ENCODE measurements around the gene TRIM52. TPM values are rescaled to one million over a fixed set of nuclear protein-coding genes. Genes with fewer than 3 reads are reported as not detected.
"Not testable (repeated sequence)": the region's sequence is repeated elsewhere in the genome, so short reads cannot be mapped to it uniquely, and the experiment has no call there.

Gene TRIM52
- polyA plus RNA-seq, 1 of the 3 experiments (the other 2 are of a cell fraction): 6.4 TPM

GRCh38 chr5:181282874-181283273, 21.9 kb upstream of the TRIM52 start:
- 91% methylated on average over 4 of the region's 7 CpGs for WGBS (ENCODE audit: low lambda C conversion rate)
- Histone ChIP-seq H3K4me3 (ENCODE audit: low read depth in 2 of 2, low read length in 1 of 2) (no peak overlapping the region), H3K9ac (no peak overlapping the region), H3K4me2 (no peak overlapping the region), H4K20me1 (ENCODE audit: insufficient read depth) (peaks cover 49% of the 10 kb centered on the region), H3K9me2 (no peaks in the 10 kb centered on the region), H2AFZ (ENCODE audit: low read depth) (no peak overlapping the region), H3K27ac (ENCODE audit: low read depth in 2 of 2, low read length in 1 of 2) (no peak overlapping the region), H3K36me3 (replicated peaks in 1 of 2; ENCODE audit: control insufficient read depth in 1 of 2, insufficient read depth in 2 of 2, low read length in 1 of 2) (peaks cover 10 to 18% of the 10 kb centered on the region in 2 experiments), H3K9me3 (no peaks in the 10 kb centered on the region), H3K27me3 (ENCODE audit: insufficient read depth) (no peaks in the 10 kb centered on the region), H3F3A (replicated peaks; ENCODE audit: insufficient read depth) (peaks cover 14% of the 10 kb centered on the region), H3K79me2 (ENCODE audit: insufficient read depth) (peaks cover 46% of the 10 kb centered on the region), H3K4me1 (ENCODE audit: control insufficient read depth in 1 of 2, insufficient read depth in 2 of 2, low read depth in 1 of 2, low read length in 1 of 2) (peaks cover 0 to 9% of the 10 kb centered on the region in 2 experiments; a peak in 1 of 4 replicates)
- ChIA-PET POLR2A (no interaction called here), CTCF (interaction anchor here (0.8 kb wide), 1 partner anchor 91 kb away, joined by 3 read pairs; no protein-coding TSS in a partner anchor)
- DNase-seq: no peak
- TF ChIP-seq NFIC (IDR thresholded peaks at IDR 0.05; ENCODE audit: borderline replicate concordance) (no peak), MXI1 (IDR thresholded peaks at IDR 0.05; ENCODE audit: low read depth, low read length) (no peak), RAD21 (IDR thresholded peaks at IDR 0.05; ENCODE audit: low read length) (no peak), YY1 (IDR thresholded peaks at IDR 0.05; ENCODE audit: low read depth) (no peak), FOXJ3 (CRISPR knock-in tag; IDR thresholded peaks at IDR 0.05) (no peak), MAX (IDR thresholded peaks at IDR 0.05; ENCODE audit: low read depth) (no peak), PBX3 (IDR thresholded peaks at IDR 0.05) (no peak), JUND (IDR thresholded peaks at IDR 0.05) (no peak)

GRCh38 chr5:181282415-181282814, 21.5 kb upstream of the TRIM52 start:
- H3K27me3 ChIP-seq (ENCODE audit: insufficient read depth); CTCF ChIA-PET; H3K9me2 ChIP-seq; H3K9me3 ChIP-seq; DNase-seq; H3K27ac ChIP-seq (ENCODE audit: low read depth in 2 of 2, low read length in 1 of 2); H2AFZ ChIP-seq (ENCODE audit: low read depth); H3K9ac ChIP-seq; H3K4me1 ChIP-seq (ENCODE audit: control insufficient read depth in 1 of 2, insufficient read depth in 2 of 2, low read depth in 1 of 2, low read length in 1 of 2): not testable (repeated sequence)
- H3F3A ChIP-seq (replicated peaks; ENCODE audit: insufficient read depth): peaks cover 14% of the 10 kb centered on the region
- H3K4me3 ChIP-seq (ENCODE audit: low read depth in 2 of 2, low read length in 1 of 2): peak overlapping the region in 1 of 2 experiments; percentile 82; a peak in 2 of 4 replicates
- 67% methylated on average over 13 of the region's 16 CpGs for WGBS (ENCODE audit: low lambda C conversion rate)
- H3K79me2 ChIP-seq (ENCODE audit: insufficient read depth): peaks cover 42% of the 10 kb centered on the region
- peaks cover 44% of the 10 kb centered on the region for H4K20me1 ChIP-seq (ENCODE audit: insufficient read depth)
- peaks cover 7 to 15% of the 10 kb centered on the region in 2 experiments for H3K36me3 ChIP-seq (replicated peaks in 1 of 2; ENCODE audit: control insufficient read depth in 1 of 2, insufficient read depth in 2 of 2, low read length in 1 of 2)
- POLR2A ChIA-PET: interaction anchor here (1.3 kb wide), 1 partner anchor 48 kb away, joined by 6 read pairs; no protein-coding TSS in a partner anchor
- H3K4me2 ChIP-seq: 0 out of 2 replicates have a peak overlapping the region, but pooled peaks have one; percentile 96

- ChIA-PET POLR2A (interaction anchor here (0.7 to 2.1 kb wide), 7 partner anchors 20 to 58 kb away, joined by 3 to 20 read pairs (median 5); partner anchors contain the start of gene RACK1), CTCF (interaction anchor here (0.8 to 1.8 kb wide), 3 partner anchors 21 to 97 kb away, joined by 3 to 7 read pairs (median 3); partner anchors contain the start of gene TRIM52)
- peaks cover 37% of the 10 kb centered on the region for H3K79me2 ChIP-seq (ENCODE audit: insufficient read depth)
- peaks cover 14% of the 10 kb centered on the region for H3F3A ChIP-seq (replicated peaks; ENCODE audit: insufficient read depth)
- H2AFZ ChIP-seq (ENCODE audit: low read depth): no peak overlapping the region
- peak overlapping the region; percentile 96 for H3K4me2 ChIP-seq
- H4K20me1 ChIP-seq (ENCODE audit: insufficient read depth): peaks cover 40% of the 10 kb centered on the region
- H3K9ac ChIP-seq: peak overlapping the region; percentile 92; the same call in 1 of the 2 replicates
- peaks cover 0 to 9% of the 10 kb centered on the region in 2 experiments; a peak in 1 of 4 replicates for H3K4me1 ChIP-seq (ENCODE audit: control insufficient read depth in 1 of 2, insufficient read depth in 2 of 2, low read depth in 1 of 2, low read length in 1 of 2)
- no peaks in the 10 kb centered on the region for H3K27me3 ChIP-seq (ENCODE audit: insufficient read depth)
- H3K9me3 ChIP-seq: no peaks in the 10 kb centered on the region
- H3K36me3 ChIP-seq (replicated peaks in 1 of 2; ENCODE audit: control insufficient read depth in 1 of 2, insufficient read depth in 2 of 2, low read length in 1 of 2): peaks cover 7 to 11% of the 10 kb centered on the region in 2 experiments
- peak overlapping the region; percentile 60 to 82 for H3K4me3 ChIP-seq (ENCODE audit: low read depth in 2 of 2, low read length in 1 of 2)
- peak overlapping the region in 1 of 2 experiments; percentile 97; a peak in 2 of 4 replicates for H3K27ac ChIP-seq (ENCODE audit: low read depth in 2 of 2, low read length in 1 of 2)
- DNase-seq: no peak
- WGBS (ENCODE audit: low lambda C conversion rate): 10% methylated on average over 15 of the region's 18 CpGs
- no peaks in the 10 kb centered on the region for H3K9me2 ChIP-seq
- TF ChIP-seq FOXM1 (IDR thresholded peaks at IDR 0.05; ENCODE audit: low read depth): no peak
- no peak for TF ChIP-seq FOSL2 (IDR thresholded peaks at IDR 0.05; ENCODE audit: borderline replicate concordance, low read depth)
- no peak for TF ChIP-seq RAD21 (IDR thresholded peaks at IDR 0.05; ENCODE audit: low read length)
- TF ChIP-seq TAF1 (IDR thresholded peaks at IDR 0.05; ENCODE audit: borderline replicate concordance, low read depth, low read length): no peak
- TF ChIP-seq PBX3 (IDR thresholded peaks at IDR 0.05): no peak
- no peak for TF ChIP-seq NFIC (IDR thresholded peaks at IDR 0.05; ENCODE audit: borderline replicate concordance)
These were observed 21.0 kb upstream of the TRIM52 start for GRCh38 chr5:181281984-181282316.

Data from SK-N-SH (cell line).